Endothelial cell of hepatic sinusoid (primary cell): ENCODE results near the gene DDHD1.
"Not testable (repeated sequence)": the region's sequence is repeated elsewhere in the genome, so short reads cannot be mapped to it uniquely, and the experiment has no call there.

ENCODE experiments used
- in situ Hi-C: cut with HindIII; loops from 2 replicates; pipeline ENCODE4 v1.10.0; 2017; ENCODE audit warnings: low sequenced_read_pairs

DDHD1 gene

DNA sequence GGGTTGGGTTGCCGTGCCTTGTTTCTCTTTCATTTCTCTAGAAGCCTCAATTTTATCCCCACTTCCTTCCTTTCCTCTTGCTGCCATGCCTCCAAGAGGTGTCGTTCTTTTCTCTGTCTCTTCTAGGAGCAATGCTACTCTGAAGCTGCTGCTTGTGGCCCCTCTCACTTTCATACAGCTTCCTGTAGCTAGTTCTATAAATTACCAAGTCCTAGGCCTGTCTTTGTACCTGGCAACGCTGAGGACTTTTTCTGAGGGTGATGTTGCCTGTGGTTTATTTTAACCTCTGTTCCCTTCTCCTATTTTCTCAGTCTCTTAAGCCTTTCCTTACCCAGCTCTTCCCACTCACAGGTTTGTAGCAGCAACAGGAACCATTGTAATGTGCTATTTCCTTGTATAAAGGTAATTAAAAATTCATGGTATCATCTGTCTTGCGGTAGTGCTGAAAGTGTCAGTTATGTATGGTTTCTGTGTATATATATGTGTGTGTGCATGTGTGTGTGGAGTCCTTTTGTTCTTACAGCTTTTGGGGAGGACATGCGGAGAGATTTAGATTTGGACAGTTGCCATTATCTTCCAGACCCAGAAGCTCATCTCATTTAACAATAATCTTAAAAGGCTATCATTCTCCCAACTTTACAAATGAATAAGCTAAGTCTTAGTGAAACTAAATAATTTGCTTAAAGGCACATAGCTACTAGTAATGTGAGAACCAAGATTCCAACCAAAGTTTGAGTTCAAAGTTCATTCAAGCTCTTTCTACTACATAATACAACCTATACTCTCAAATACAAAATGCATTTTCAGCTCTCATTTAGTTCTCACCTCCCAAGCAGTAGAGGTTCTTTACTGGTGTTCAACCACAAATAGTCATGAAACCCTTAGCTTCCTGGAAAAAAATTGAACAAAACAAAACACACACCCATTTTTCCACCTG is 43.8 kb downstream of the DDHD1 start:
- in situ Hi-C loops: no loop called here

DNA sequence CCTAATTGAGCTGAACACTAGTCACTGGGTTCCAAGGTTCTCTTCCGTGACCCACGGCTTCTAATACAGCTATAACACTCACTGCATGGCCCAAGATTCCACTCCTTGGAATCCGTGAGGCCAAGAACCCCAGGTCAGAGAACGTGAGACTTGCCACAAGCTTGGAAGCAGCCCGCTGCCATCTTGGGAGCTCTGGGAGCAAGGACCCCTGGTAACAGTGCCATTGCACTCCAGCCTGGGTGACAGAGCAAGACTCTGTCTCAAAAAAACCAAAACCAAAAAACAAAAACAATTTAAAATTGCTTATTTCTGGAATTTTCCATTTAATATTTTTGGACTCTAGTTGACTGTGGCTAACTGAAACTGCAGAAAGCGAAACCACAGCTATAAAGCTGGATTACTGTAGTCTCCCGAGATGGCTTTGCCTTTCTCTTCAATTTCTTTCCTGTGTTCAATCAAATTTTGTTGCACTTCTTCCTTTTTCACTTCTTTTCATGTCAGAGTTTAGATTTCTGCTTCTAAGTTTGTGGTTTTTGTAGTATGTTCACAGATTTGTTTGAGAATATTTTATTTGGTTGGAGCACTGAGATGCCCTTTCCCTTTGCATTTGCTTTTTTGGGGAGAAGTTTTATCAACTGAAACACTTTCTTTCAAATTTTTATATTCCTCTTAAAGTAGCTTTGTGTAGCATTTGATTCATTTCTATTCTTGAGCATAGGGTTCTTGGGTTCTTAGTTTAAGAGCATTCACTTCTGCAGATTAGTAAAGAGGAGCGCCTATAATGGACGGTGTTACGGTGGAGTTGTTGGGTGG is 44.6 kb downstream of the DDHD1 start:
- in situ Hi-C loops: no loop called here

DNA sequence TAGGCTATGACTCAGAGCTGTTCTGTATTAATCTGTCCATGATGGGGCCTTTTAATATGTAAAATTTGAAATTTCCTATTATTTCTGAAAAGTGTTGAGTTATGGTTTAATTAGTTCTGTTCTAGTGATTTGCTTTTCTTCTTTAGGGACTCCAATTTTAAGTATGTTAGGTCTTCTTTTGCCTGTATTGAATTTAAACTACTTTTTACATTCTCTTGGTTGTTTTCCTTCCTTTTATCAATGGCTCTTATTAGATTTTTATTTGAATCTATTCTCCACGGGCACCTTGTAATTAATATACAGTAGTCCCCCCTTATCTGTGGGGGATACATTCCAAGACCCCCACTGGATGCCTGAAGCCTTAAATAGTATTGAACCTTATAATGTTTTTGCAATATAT is 46.4 kb downstream of the DDHD1 start:
- in situ Hi-C loops: no loop called here

DNA sequence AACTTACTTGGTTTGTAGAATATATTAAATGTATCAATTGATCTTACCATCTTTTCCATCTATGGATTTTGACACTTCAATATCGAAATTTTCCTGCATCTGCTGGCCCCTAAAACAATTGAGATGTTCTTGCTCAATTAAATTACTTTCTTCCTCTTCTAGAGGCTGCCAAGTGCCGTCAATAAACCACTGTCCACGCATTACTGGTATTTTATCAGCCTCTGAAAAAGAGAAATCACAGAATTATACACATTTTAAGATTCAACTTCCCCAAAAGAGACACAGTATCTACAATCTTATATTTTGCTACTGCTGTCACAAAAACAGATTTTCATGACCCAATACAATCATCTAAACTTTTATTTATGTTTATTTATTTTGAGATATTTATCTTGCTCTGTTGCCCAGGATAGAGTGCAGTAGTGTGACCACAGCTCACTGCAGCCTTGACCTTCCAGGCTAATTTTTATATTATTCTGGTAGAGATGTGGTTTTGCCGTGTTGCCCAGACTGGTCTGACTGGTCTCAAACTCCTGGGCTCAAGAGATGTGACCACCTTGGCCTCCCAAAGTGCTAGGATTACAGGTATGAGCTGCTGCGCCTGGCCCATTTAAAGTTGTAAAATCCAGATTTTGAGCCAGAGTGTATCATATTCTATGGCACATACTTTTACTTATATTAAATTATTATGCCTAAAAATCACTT is 49.3 kb downstream of the DDHD1 start:
- in situ Hi-C loops: no loop called here

DNA sequence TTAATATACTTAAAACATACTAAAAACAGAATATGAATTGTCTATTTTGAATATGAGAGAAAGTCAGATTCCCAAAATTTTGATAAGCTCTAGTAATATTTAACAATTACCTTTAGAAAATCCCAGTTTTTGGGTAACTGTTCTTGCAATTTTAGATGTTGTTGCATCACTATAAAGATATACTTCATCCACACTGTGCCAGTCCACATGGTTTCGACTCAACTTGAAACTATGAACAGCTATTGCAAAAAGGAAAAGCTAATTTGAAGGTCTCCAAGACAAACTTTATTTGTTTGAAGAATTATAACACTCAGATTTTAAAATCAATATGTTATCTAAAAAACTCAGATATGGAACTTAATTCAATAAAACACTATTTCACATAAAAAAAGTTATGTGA is 59.9 kb downstream of the DDHD1 start:
- in situ Hi-C loops: no loop called here

DNA sequence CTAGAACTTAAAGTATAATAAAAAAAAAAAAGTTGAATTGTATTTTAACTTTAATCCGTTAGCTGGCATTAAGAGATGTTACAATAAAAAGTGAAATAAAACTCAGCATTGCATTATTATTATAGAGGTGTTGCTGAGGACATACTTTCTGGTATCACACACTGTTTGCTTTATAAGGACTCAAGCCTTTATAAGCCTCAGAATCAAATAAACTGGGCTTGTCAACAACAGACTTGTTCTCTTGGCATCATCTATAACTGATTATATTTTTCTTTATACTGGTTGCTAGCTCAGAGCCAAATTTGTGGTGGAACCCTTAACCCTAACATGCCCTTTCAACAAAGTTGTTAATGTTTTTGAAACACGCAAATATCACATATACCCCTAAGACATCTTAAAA is 62.3 kb downstream of the DDHD1 start:
- in situ Hi-C loops: no loop called here

DNA sequence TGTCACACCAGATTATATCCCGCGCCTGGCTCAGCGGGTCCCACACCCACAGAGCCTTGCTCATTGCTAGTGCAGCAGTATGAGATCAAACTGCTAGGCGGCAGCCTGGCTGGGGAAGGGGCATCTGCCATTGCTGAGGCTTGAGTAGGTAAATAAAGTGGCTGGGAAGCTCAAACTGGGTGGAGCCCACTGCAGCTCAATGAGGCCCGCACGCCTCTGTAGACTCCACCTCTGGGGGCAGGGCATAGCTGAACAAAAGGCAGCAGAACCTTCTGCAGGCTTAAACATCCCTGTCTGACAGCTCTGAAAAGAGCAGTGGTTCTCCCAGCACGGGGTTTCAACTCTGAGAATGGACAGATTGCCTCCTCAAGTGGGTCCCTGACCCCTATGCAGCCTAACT is 68.2 kb downstream of the DDHD1 start:
- in situ Hi-C loops: not testable (repeated sequence)

DNA sequence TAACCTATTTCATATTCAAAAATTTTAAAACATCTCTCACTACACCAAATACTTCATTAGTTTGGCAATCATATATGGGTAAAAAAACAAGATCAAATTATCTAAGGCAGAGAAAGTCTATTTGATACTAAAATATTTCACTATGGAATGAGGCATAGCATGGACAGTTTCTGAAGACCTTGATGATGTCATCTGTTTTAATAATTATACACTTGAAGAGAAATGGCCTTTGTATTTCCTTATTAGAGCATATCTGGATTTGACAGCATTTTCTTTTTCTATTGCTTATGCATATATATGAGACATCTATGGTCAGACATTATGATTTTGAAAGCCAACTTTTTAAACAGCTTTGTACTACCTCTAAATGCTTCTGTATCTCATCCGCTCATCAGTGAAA is 88.6 kb downstream of the DDHD1 start:
- in situ Hi-C loops: no loop called here

DNA sequence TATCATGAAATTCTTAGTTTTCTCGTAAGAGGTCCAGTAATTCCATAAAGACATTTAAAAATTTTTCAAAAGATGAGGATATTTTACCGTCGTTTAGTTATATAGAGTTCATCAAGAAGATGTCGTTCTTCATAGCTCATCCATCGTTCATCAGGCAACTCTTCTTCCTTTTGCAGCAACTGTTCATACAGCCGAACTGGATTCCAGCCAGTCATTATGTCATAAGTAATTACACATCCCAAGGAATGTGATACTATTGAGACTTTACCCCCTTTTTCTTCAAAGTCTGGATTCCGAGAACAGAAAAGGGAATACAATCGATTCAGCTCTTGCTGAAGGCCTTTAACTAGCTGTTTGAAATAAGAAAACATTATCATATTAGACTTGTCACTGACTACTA is 90.3 kb downstream of the DDHD1 start:
- in situ Hi-C loops: no loop called here

DNA sequence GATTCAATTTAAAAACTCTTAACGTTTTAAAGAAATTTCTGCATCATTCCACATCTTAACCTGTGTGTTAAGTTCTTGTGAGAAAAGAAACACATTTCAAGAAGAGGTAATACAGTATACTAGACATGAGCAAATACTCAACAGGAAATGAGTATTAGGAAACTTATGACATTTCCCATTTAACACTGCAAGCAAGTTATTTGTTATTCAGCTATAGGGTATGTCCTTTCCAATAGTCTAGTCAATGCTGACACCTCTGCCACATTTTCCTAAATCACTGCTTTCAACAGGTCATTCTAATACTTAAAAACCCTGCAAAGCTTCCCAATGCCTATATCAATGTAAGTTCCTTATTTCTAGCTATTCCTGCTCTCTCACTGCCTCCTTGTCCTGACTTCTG is 93.1 kb downstream of the DDHD1 start:
- in situ Hi-C loops: no loop called here

DNA sequence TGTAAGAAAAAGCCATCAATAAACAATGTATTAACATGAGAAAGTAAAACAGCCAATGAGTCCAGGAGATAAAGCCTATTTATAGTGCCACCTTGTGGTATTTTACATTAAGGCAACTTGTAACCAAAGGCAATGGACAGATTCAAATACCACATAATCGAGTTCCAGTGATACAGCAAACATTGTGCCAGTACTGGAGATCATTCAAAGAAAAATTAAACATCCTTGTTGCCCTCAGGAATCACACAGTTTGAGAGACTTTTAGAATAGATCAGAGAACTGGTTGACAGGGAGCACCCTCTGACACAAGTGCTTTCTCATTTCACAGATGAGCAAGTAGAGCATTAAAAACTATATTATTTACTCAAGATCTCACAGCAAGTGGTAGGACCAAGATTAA is 98.1 kb downstream of the DDHD1 start:
- in situ Hi-C loops: no loop called here

DNA sequence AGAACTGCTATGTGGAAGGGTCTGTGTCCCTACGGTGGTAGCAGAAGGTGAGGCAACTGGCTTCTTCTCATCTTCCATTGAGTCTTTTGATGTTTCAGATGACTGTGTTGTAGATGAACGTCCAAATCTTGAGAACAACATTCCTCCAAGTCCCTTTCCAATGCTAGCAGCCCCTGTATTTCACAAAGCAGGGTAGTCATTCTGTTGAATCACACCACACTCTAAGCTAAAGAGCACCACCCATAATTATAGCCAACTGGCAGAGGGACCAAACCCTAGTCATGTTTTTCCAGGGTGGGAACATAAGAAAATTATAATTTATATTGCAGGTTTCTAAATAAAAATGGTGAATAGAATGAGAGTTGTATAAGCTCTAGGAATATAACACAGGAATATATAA is 98.7 kb downstream of the DDHD1 start:
- in situ Hi-C loops: no loop called here

DNA sequence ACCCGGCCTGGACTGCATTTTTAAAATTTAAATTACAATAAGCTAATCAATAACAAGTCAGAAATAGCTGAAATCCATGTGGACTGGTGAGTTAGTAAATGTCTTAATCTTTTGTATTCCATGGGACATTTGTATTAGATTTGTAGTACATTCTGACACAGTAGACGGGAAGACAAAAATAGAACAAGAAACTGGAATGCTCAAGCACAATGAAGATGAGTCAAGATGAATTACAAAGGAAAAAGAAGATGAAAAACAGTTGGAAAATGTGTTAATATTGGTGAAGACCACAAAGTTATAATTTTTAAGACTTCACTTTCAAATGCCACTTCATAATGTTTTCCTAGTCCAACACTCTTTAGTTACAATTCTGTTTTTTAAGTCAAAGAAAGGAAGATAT is 104.5 kb downstream of the DDHD1 start:
- in situ Hi-C loops: no loop called here

DNA sequence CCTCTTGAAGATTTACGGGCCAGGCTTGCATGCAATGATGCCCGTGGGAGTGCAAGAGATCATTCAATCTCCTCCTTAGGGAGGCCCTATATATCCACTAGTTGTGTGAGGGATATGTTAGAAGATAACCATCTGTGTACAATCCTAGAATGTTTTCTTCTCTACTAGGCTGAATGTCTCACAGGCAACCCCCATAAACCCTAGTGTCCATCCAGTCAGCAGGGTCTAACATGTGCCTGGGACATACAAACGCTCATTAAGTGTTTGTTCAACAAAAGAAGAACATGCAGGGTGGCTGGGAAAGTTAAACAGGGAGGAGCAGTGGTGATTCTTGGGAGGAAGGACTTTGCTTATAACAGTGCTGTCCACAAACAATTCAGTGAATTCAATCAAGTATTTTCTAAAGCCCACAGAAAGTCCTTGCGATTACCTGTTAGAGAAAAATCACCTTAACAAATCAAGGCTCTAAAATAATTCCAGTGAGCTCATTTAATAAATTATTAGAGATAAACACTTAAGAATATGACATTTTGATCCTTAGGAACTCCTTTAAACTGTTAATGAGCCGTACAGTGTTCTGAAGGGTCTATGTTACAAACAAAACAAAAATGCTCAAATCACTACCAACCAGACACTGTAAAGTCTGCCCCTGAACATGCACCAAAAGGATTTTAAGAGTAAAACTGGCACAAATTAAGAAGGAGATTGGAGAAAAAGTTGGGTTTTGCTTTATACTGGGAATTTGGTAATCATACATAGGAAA is 105.6 kb downstream of the DDHD1 start:
- in situ Hi-C loops: no loop called here

DNA sequence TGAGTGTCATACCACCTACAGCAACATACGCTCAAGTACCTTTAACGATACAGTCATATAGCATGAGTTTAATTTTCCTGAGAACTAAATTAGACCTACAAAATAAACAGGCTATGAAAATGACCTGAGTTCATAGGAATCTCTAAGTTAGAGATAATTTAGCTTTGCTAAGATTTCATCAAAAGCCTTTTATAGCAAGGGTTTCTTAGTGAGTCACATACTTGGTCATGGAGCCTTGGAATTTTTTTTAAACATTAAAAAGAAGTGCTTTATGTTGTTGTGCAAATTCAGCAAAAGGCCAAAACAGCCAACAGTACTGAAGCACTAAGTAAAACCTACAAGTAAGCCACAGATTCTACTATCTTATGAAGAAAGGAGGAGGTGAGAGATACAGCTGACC is 108.6 kb downstream of the DDHD1 start:
- in situ Hi-C loops: no loop called here

DNA sequence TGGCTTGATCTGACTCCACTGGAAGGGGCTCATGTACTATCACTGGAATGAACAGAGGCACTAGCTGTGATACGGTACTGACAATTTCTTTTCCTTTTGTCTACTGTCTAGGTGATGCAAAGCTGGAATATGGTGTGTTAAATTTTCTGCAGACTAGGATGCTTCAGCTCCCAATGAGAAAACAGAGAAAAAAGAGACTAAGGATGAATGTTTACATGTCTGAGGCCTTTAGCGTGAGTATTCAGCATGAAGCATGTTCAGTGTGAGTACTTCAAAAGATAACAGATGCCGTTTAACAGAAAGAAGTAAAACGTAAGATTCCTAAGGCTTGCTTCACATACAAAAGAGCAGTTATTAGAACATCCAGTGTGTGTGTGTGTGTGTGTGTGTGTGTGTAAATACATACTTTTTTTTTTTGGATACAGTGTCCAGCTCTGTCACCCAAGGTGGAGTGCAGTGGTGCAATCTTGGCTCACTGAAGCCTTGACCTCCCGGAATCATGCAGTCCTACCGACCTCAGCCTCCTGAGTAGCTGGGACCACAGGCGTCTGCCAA is 110.0 kb downstream of the DDHD1 start:
- in situ Hi-C loops: no loop called here

DNA sequence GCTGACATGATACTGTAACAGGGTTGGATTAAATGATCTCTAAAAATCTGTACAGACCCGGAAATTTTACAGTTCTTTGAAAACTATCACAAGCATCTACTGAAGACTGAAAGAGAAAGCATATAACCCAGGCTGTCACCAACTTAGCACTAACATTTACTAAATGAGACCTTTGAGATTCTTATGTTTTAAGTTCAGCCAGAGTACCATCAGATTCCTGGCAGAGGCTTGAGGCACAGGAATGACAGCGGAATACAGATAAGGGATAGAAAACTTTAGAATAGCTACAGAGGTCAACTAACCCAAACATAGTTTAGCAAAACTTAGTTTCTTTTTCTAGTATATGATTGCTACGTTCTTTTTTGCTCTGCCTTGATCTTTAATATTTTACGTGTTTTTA is 110.6 kb downstream of the DDHD1 start:
- in situ Hi-C loops: no loop called here

DNA sequence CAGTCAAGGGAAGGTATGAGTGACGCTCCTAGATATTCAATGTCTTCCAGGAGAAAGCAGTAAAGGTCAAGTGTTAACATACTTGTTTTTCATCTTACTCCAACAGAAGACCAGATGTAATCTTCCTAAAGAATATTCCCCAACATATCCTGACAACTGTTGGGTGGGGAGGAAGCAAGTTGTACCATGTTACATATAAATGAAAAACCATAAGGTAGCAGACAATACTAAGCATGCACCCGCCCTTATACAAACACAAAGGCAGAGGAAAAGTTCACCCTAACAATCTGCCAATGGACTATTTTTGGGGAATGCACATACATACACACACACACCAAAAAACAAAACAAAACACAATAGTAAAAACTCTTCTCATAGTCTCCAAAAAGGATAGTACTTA is 112.1 kb downstream of the DDHD1 start:
- in situ Hi-C loops: no loop called here

DNA sequence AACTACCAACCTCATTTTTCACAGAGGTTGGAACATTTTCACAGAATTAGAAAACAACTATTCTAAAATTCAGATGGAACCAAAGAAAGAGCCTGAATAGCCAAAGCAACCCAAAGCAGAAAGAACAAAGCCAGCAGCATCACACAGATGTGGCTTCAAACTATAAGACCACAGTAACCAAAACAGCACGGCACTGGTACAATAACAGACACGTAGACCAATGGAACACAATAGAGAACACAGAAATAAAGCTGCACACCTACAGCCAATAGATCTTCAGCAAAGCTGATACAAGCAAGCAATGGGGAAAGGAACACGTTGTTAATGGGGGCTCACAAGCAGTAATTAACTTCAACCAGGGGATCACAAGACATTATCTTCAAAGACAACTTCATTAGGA is 114.5 kb downstream of the DDHD1 start:
- in situ Hi-C loops: no loop called here

DNA sequence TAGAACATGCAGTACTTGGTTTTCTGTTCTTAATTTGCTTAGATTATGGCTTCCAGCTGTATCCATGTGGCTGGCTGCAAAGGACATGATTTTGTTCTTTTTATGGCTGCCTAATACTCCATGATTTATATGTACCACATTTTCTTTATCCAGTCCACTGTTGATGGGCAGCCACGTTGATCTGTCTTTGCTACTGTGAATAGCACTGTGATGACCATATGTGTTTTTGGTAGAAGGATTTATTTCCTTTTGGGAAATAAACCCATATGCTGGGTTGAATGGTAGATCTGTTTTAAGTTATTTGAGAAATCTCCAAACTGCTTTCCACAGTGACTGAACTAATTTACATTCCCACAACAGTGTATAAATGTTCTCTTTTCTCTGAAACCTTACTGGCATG is 116.1 kb downstream of the DDHD1 start:
- in situ Hi-C loops: no loop called here
